Measurements from ENCODE around the gene SYNM.

Gene SYNM

GRCh38 chr15:99137877-99138276, 33.0 kb downstream of the SYNM start:
- Mint-ChIP-seq H3K27me3 (ENCODE audit: low read depth) (no peaks in the 10 kb centered on the region), H3K4me3 (no peak overlapping the region), H3K9me3 (no peaks in the 10 kb centered on the region), H3K4me1 (peaks cover 7% of the 10 kb centered on the region), H3K27ac (no peak overlapping the region), H3K36me3 (ENCODE audit: low read depth) (peaks cover 33% of the 10 kb centered on the region)
- no peak for TF ChIP-seq CTCF (IDR thresholded peaks at IDR 0.05; ENCODE audit: unreplicated experiment in 3 of 3)

GRCh38 chr15:99138491-99138982, 33.7 kb downstream of the SYNM start:
- Mint-ChIP-seq H3K4me3 (no peak overlapping the region), H3K27ac (no peak overlapping the region), H3K27me3 (ENCODE audit: low read depth) (no peaks in the 10 kb centered on the region), H3K36me3 (ENCODE audit: low read depth) (peaks cover 33% of the 10 kb centered on the region), H3K4me1 (peaks cover 8% of the 10 kb centered on the region), H3K9me3 (no peaks in the 10 kb centered on the region)
- TF ChIP-seq CTCF (IDR thresholded peaks at IDR 0.05; ENCODE audit: unreplicated experiment in 3 of 3): no peak

- Mint-ChIP-seq H3K4me1 (peaks cover 9% of the 10 kb centered on the region), H3K4me3 (no peak overlapping the region), H3K27ac (no peak overlapping the region), H3K36me3 (ENCODE audit: low read depth) (peaks cover 36% of the 10 kb centered on the region), H3K9me3 (no peaks in the 10 kb centered on the region), H3K27me3 (ENCODE audit: low read depth) (no peaks in the 10 kb centered on the region)
- no peak for TF ChIP-seq CTCF (IDR thresholded peaks at IDR 0.05; ENCODE audit: unreplicated experiment in 3 of 3)
Observed at GRCh38 chr15:99139276-99139675, 34.4 kb downstream of the SYNM start.

- no peak for TF ChIP-seq CTCF (IDR thresholded peaks at IDR 0.05; ENCODE audit: unreplicated experiment in 3 of 3)
- peaks cover 9% of the 10 kb centered on the region for H3K4me1 Mint-ChIP-seq
- no peak overlapping the region for H3K4me3 Mint-ChIP-seq
- H3K27me3 Mint-ChIP-seq (ENCODE audit: low read depth): no peaks in the 10 kb centered on the region
- peaks cover 40% of the 10 kb centered on the region for H3K36me3 Mint-ChIP-seq (ENCODE audit: low read depth)
- H3K9me3 Mint-ChIP-seq: no peaks in the 10 kb centered on the region
- H3K27ac Mint-ChIP-seq: no peak overlapping the region
Observed at GRCh38 chr15:99140590-99140989, 35.7 kb downstream of the SYNM start.

- Mint-ChIP-seq H3K27me3 (ENCODE audit: low read depth) (no peaks in the 10 kb centered on the region), H3K9me3 (no peaks in the 10 kb centered on the region), H3K27ac (no peak overlapping the region), H3K4me3 (no peak overlapping the region), H3K4me1 (peaks cover 9% of the 10 kb centered on the region), H3K36me3 (ENCODE audit: low read depth) (peaks cover 37% of the 10 kb centered on the region)
- no peak for TF ChIP-seq CTCF (IDR thresholded peaks at IDR 0.05; ENCODE audit: unreplicated experiment in 3 of 3)
Observed at GRCh38 chr15:99141943-99142342, 37.1 kb downstream of the SYNM start.

- Mint-ChIP-seq H3K4me1 (peaks cover 9% of the 10 kb centered on the region), H3K4me3 (no peak overlapping the region), H3K27me3 (ENCODE audit: low read depth) (no peaks in the 10 kb centered on the region), H3K36me3 (ENCODE audit: low read depth) (peaks cover 35% of the 10 kb centered on the region), H3K27ac (no peak overlapping the region), H3K9me3 (no peaks in the 10 kb centered on the region)
- no peak for TF ChIP-seq CTCF (IDR thresholded peaks at IDR 0.05; ENCODE audit: unreplicated experiment in 3 of 3)
Observed at GRCh38 chr15:99142562-99142961, 37.7 kb downstream of the SYNM start.
